Stomach (tissue), 4 donors: ENCODE measurements around the gene C1orf198.

Experiments
- EP300 ChIP-seq: sonication (generic); formaldehyde crosslinking; IDR thresholded peaks from one replicate; pipeline ENCODE4 v1.6.1; 2017; ENCODE audit warnings: antibody characterized with exemption
- POLR2A ChIP-seq, 4 donors: fragments of 450-650 bp; IDR thresholded peaks; one replicate each; pipeline ENCODE4 v1.6.1; 2016; ENCODE audit warnings: antibody characterized with exemption in 4 of 4, control low read depth in 2 of 4, mild to moderate bottlenecking in 1 of 4, moderate library complexity in 1 of 4
- POLR2AphosphoS5 ChIP-seq, 3 donors: sonication (generic); formaldehyde crosslinking; IDR thresholded peaks; one replicate each; pipeline ENCODE4 v1.6.1; 2016; ENCODE audit warnings: antibody characterized with exemption in 3 of 3
- TF ChIP-seq, protein P1 (sequence below), 7 experiments: fragments of 450-650 bp in 4 of 7; fragments of 200-600 bp in 3 of 7; sonication (generic) in 3 of 7; IDR thresholded peaks; one replicate each; pipeline ENCODE4 v1.5.1; 2016 to 2019; ENCODE audit warnings: antibody characterized with exemption in 7 of 7, control low read depth in 2 of 7, mild to moderate bottlenecking in 1 of 7

DNA sequence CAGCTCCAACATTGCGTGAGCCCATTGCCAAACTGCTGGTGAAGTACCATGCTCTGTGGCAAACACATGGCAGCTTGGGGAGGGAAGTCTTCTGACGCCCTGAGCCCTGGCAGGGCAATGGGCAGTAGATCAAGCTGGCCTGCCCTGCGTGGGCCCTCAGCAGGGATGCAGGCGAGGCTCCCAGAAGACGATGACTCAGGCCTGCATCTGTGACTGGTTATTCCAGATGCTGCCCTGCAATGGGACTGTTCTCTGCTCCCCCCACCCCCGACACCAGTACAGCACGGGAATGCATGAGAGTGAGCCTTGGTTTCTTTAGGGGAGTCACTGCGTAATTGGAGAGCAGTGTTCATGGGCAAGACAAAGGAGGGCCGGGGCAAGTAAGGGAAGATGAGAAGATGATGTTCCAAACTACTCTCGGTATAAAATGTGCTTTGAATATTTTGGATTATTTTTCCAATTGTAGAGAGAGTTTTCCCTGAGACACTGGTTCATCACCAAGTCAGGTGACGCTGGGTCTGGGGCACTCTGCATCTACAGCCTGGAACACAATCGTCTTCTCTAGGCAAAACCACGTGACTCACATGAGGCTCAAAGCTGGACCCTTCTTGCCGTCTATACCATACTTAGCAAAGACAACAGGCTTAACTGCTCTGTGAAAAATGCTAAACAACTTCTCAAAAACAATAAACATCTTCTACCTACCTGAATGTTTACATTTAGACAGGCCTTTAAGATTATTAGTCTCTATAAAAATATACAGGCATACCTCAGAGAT lies 9.0 kb upstream of the C1orf198 start:
- TF ChIP-seq, protein P1, sequence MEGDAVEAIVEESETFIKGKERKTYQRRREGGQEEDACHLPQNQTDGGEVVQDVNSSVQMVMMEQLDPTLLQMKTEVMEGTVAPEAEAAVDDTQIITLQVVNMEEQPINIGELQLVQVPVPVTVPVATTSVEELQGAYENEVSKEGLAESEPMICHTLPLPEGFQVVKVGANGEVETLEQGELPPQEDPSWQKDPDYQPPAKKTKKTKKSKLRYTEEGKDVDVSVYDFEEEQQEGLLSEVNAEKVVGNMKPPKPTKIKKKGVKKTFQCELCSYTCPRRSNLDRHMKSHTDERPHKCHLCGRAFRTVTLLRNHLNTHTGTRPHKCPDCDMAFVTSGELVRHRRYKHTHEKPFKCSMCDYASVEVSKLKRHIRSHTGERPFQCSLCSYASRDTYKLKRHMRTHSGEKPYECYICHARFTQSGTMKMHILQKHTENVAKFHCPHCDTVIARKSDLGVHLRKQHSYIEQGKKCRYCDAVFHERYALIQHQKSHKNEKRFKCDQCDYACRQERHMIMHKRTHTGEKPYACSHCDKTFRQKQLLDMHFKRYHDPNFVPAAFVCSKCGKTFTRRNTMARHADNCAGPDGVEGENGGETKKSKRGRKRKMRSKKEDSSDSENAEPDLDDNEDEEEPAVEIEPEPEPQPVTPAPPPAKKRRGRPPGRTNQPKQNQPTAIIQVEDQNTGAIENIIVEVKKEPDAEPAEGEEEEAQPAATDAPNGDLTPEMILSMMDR (IDR thresholded peaks at IDR 0.05): no peak
- TF ChIP-seq POLR2AphosphoS5 (IDR thresholded peaks at IDR 0.05) (no peak), POLR2A (IDR thresholded peaks at IDR 0.05) (no peak), EP300 (no peak)
